ENCODE data around the gene CYLC1. TPM values are rescaled to one million over a fixed set of nuclear protein-coding genes. Genes with fewer than 3 reads are reported as not detected.

Gene CYLC1
- total RNA-seq, 1 experiment from 2014 or later = not detected

DNA sequence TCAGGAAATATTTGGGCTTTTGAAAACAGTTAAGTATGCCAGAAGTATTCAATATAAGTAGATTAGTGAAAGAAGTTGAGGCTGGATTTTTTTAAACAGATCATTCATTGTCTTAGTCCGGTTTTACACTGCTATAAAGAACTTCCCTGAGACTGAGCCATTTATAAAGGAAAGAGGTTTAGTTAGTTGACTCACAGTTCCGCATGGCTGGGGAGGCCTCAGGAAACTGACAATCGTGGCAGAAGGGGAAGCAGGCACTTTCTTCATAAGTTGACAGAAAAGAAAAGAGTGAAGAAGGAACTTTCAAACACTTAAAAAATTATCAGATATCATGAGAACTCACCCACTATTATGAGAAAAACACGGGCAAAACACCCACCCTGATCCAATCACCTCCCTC is 31.1 kb upstream of the CYLC1 start:
- ATAC-seq = no peak
- H3K27ac ChIP-seq (ENCODE audit: low read length) = no peak overlapping the region
- H3K27me3 ChIP-seq (ENCODE audit: control insufficient read depth, insufficient read depth, low read length) = no peaks in the 10 kb centered on the region
- no peak overlapping the region for H3K4me3 ChIP-seq (ENCODE audit: low read depth in 2 of 2, low read length in 2 of 2)
- in situ Hi-C loops (cut with HindIII; ENCODE audit: low pct_unique_long_range_greater_than_20kb, low sequenced_read_pairs) = no loop called here
- ChIA-PET CTCF (no interaction called here), POLR2A (no interaction called here)
- H3K9me3 ChIP-seq (ENCODE audit: control insufficient read depth, insufficient read depth, low read depth, low read length) = no peaks in the 10 kb centered on the region
- no TSS peak for BruUV-seq (replicated peaks)
- TF ChIP-seq TCF7L2 (IDR thresholded peaks at IDR 0.05; ENCODE audit: low read depth, low read length) (no peak), POLR2AphosphoS5 (IDR thresholded peaks at IDR 0.05; ENCODE audit: low read depth, low read length) (no peak), SIN3A (IDR thresholded peaks at IDR 0.05; ENCODE audit: borderline replicate concordance, insufficient read depth, low read depth, low read length) (no peak)
- TF ChIP-seq, protein P1, sequence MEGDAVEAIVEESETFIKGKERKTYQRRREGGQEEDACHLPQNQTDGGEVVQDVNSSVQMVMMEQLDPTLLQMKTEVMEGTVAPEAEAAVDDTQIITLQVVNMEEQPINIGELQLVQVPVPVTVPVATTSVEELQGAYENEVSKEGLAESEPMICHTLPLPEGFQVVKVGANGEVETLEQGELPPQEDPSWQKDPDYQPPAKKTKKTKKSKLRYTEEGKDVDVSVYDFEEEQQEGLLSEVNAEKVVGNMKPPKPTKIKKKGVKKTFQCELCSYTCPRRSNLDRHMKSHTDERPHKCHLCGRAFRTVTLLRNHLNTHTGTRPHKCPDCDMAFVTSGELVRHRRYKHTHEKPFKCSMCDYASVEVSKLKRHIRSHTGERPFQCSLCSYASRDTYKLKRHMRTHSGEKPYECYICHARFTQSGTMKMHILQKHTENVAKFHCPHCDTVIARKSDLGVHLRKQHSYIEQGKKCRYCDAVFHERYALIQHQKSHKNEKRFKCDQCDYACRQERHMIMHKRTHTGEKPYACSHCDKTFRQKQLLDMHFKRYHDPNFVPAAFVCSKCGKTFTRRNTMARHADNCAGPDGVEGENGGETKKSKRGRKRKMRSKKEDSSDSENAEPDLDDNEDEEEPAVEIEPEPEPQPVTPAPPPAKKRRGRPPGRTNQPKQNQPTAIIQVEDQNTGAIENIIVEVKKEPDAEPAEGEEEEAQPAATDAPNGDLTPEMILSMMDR (IDR thresholded peaks at IDR 0.05) = no peak
- TF ChIP-seq, protein P2, sequence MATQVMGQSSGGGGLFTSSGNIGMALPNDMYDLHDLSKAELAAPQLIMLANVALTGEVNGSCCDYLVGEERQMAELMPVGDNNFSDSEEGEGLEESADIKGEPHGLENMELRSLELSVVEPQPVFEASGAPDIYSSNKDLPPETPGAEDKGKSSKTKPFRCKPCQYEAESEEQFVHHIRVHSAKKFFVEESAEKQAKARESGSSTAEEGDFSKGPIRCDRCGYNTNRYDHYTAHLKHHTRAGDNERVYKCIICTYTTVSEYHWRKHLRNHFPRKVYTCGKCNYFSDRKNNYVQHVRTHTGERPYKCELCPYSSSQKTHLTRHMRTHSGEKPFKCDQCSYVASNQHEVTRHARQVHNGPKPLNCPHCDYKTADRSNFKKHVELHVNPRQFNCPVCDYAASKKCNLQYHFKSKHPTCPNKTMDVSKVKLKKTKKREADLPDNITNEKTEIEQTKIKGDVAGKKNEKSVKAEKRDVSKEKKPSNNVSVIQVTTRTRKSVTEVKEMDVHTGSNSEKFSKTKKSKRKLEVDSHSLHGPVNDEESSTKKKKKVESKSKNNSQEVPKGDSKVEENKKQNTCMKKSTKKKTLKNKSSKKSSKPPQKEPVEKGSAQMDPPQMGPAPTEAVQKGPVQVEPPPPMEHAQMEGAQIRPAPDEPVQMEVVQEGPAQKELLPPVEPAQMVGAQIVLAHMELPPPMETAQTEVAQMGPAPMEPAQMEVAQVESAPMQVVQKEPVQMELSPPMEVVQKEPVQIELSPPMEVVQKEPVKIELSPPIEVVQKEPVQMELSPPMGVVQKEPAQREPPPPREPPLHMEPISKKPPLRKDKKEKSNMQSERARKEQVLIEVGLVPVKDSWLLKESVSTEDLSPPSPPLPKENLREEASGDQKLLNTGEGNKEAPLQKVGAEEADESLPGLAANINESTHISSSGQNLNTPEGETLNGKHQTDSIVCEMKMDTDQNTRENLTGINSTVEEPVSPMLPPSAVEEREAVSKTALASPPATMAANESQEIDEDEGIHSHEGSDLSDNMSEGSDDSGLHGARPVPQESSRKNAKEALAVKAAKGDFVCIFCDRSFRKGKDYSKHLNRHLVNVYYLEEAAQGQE (IDR thresholded peaks at IDR 0.05; ENCODE audit: insufficient read depth in 1 of 2, low read depth in 2 of 2, low read length in 1 of 2) = no peak
- DNase-seq (ENCODE audit: low read depth, low spot score) = no peak
- intact Hi-C loops (cut with micrococcal nuclease; ENCODE audit: unreplicated experiment) = no loop called here
- no peaks in the 10 kb centered on the region for H3K4me1 ChIP-seq (ENCODE audit: control insufficient read depth, insufficient read depth, low read length)
- H3K36me3 ChIP-seq (ENCODE audit: control insufficient read depth, insufficient read depth, low read length) = no peaks in the 10 kb centered on the region

DNA sequence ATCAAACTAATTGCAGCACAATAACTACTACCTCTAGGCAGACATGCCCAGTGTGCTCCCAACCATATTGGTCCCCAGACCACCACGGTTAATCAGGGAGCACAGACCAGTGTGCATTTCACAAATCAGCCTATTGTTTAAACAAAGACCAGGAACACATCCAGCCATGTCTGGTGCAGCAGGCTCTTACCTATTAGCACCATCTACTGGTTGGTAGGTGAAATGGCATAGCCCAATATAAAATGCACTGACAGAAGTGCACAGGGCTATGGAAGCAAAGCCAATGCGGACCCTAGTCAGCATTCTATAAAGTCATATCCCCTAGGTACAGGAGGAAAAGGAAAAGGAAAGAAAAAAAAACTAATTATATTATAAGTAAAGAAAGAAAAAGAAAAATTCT is 15.5 kb upstream of the CYLC1 start:
- Histone ChIP-seq H3K9me3 (ENCODE audit: control insufficient read depth, insufficient read depth, low read depth, low read length) (no peaks in the 10 kb centered on the region), H3K4me1 (ENCODE audit: control insufficient read depth, insufficient read depth, low read length) (no peaks in the 10 kb centered on the region), H3K36me3 (ENCODE audit: control insufficient read depth, insufficient read depth, low read length) (no peaks in the 10 kb centered on the region), H3K27me3 (ENCODE audit: control insufficient read depth, insufficient read depth, low read length) (no peaks in the 10 kb centered on the region), H3K4me3 (ENCODE audit: low read depth in 2 of 2, low read length in 2 of 2) (no peak overlapping the region), H3K27ac (ENCODE audit: low read length) (no peak overlapping the region)
- TF ChIP-seq, protein P1 (IDR thresholded peaks at IDR 0.05) = peak; percentile 75
- TF ChIP-seq, protein P2 (IDR thresholded peaks at IDR 0.05; ENCODE audit: insufficient read depth in 1 of 2, low read depth in 2 of 2, low read length in 1 of 2) = no peak
- intact Hi-C loops (cut with micrococcal nuclease; ENCODE audit: unreplicated experiment) = no loop called here
- in situ Hi-C loops (cut with HindIII; ENCODE audit: low pct_unique_long_range_greater_than_20kb, low sequenced_read_pairs) = no loop called here
- ATAC-seq (no peak), DNase-seq (ENCODE audit: low read depth, low spot score) (peak; percentile 20)
- ChIA-PET POLR2A (no interaction called here), CTCF (no interaction called here)
- no TSS peak for BruUV-seq (replicated peaks)
